K562 treated with DMSO at 1 percent for 24 hours (cell line): Measurements from ENCODE around the gene CST9. TPM values are rescaled to one million over a fixed set of nuclear protein-coding genes. Genes with fewer than 3 reads are reported as not detected.

Experiments
- total RNA-seq: library from RNA; unstranded; fragments of 300-600 nt; gene quantifications from 2 replicates; pipeline ENCODE4 v1.2.3, GENCODE V29; 2022; ENCODE audit warnings: low read depth; ENCODE audit not compliant: insufficient read depth

CST9 gene
- not detected in 2 replicates for total RNA-seq

GRCh38 chr20:23605867-23606651, at the start of gene CST9:
TSS of gene CST9 (minus strand) at chr20:23605917. CDS start at chr20:23605864, 53 bp downstream.

GRCh38 chr20:23637282-23638221, 31.8 kb upstream of the CST9 start, which contains the start of gene CST3:
TSS of gene CST3 (minus strand) at chr20:23637955. CDS start at chr20:23637862, 93 bp downstream.

GRCh38 chr20:23568320-23568970, 37.3 kb downstream of the CST9 start, which contains the start of gene CST9L:
TSS of gene CST9L (minus strand) at chr20:23568484. CDS start at chr20:23568450, 34 bp downstream.

Other genes with a start within 250 kb of the CST9 start
- gene GZF1, start 243.7 kb downstream of the CST9 start, total RNA-seq: 9.8 and 17.2 TPM in 2 replicates
- gene NAPB, start 184.4 kb downstream of the CST9 start, total RNA-seq: 2.2 and 2.3 TPM in 2 replicates
- gene CSTL1, start 166.2 kb downstream of the CST9 start, total RNA-seq: not detected in 2 replicates
- gene CST11, start 153.0 kb downstream of the CST9 start, total RNA-seq: not detected in 2 replicates
- not detected in 2 replicates for gene CST8, start 114.8 kb downstream of the CST9 start, total RNA-seq
- gene CST9L, start 37.4 kb downstream of the CST9 start, total RNA-seq: not detected in 2 replicates
- 502 and 531 TPM in 2 replicates for gene CST3, start 32.0 kb upstream of the CST9 start, total RNA-seq
- not detected in 2 replicates for gene CST4, start 83.1 kb upstream of the CST9 start, total RNA-seq
- gene CST1, start 145.0 kb upstream of the CST9 start, total RNA-seq: not detected in 2 replicates
- gene CST2, start 220.8 kb upstream of the CST9 start, total RNA-seq: not detected in 2 replicates